Femur (tissue), 1 donor: ENCODE results near the gene ABL1.
A peak's percentile ranks its signal among the peaks of the same experiment; 100 is the strongest.

Source experiments
- DNase-seq: peaks from one replicate; pipeline ENCODE4 v3.0.0-alpha.2; 2017

The ABL1 gene

GRCh38 chr9:130920762-130921299 is 85.8 kb downstream of the ABL1 start:
- DNase-seq = no peak

- DNase-seq = peak; percentile 49
These were observed 86.4 kb downstream of the ABL1 start for GRCh38 chr9:130921300-130921988.

- no peak for DNase-seq
These were observed 87.2 kb downstream of the ABL1 start for GRCh38 chr9:130921989-130922892.

GRCh38 chr9:130922893-130923610 is 88.0 kb downstream of the ABL1 start:
- DNase-seq = no peak

GRCh38 chr9:130923611-130924447 is 88.8 kb downstream of the ABL1 start:
- DNase-seq = no peak

GRCh38 chr9:130924448-130924788 is 89.4 kb downstream of the ABL1 start:
- no peak for DNase-seq

- no peak for DNase-seq
These were observed 90.1 kb downstream of the ABL1 start for GRCh38 chr9:130925050-130925678.

- DNase-seq = no peak
These were observed 92.3 kb downstream of the ABL1 start for GRCh38 chr9:130927338-130927737.

- no peak for DNase-seq
These were observed 93.2 kb downstream of the ABL1 start for GRCh38 chr9:130927995-130928900.

- no peak for DNase-seq
These were observed 94.6 kb downstream of the ABL1 start for GRCh38 chr9:130929571-130930038.

- DNase-seq = no peak
These were observed 95.2 kb downstream of the ABL1 start for GRCh38 chr9:130930132-130930803.

GRCh38 chr9:130930804-130931349 is 95.8 kb downstream of the ABL1 start:
- no peak for DNase-seq

- DNase-seq = no peak
These were observed 96.6 kb downstream of the ABL1 start for GRCh38 chr9:130931508-130932254.

- DNase-seq = no peak
These were observed 97.4 kb downstream of the ABL1 start for GRCh38 chr9:130932255-130933079.

GRCh38 chr9:130933114-130934046 is 98.3 kb downstream of the ABL1 start:
- no peak for DNase-seq

GRCh38 chr9:130934246-130934645 is 99.2 kb downstream of the ABL1 start:
- no peak for DNase-seq
